Activated CD8-positive, alpha-beta memory T cell treated with anti-CD3 and anti-CD28 coated beads, Interleukin-2, amount 10 ng/mL, durations not matched to agents 7 days and 5 days (primary cell): Measurements from ENCODE around the gene GABRB3. TPM values are rescaled to one million over a fixed set of nuclear protein-coding genes. Genes with fewer than 3 reads are reported as not detected.

Source experiments
- ATAC-seq: fragments of 150-1000 bp; cut with Tn5 transposase; one replicate; pipeline ENCODE4 v1.10.0; 2021; ENCODE audit warnings: moderate library complexity
- CTCF ChIA-PET: fragments of 350-600 bp; sonication (Branson Sonifier 250); formaldehyde crosslinking; loops from one replicate; lab custom pipeline; 2021; ENCODE audit warnings: antibody characterized with exemption; lab: Charles Lee
- DNase-seq: peaks from one replicate; pipeline ENCODE4 v3.0.0-alpha.2; 2020
- H3K27ac Mint-ChIP-seq: one replicate; pipeline ENCODE4 v1.8.0; 2021; ENCODE audit warnings: mild to moderate bottlenecking, mixed read lengths
- H3K27me3 Mint-ChIP-seq: one replicate; pipeline ENCODE4 v1.8.0; 2021; ENCODE audit warnings: mixed read lengths
- H3K36me3 Mint-ChIP-seq: one replicate; pipeline ENCODE4 v1.8.0; 2021; ENCODE audit warnings: mild to moderate bottlenecking, mixed read lengths
- H3K4me1 Mint-ChIP-seq: one replicate; pipeline ENCODE4 v1.8.0; 2021; ENCODE audit warnings: mixed read lengths
- H3K4me3 Mint-ChIP-seq: one replicate; pipeline ENCODE4 v1.8.0; 2021; ENCODE audit warnings: mild to moderate bottlenecking, moderate library complexity, mixed read lengths
- H3K9me3 Mint-ChIP-seq: one replicate; pipeline ENCODE4 v1.8.0; 2022; ENCODE audit warnings: low read depth, mixed read lengths
- total RNA-seq, 2 experiments: library from RNA; stranded (reverse); gene quantifications; one replicate each; pipeline ENCODE4 v1.2.3, GENCODE V29; 2021

The GABRB3 gene
- total RNA-seq, 2 experiments from 2014 or later: not detected

DNA sequence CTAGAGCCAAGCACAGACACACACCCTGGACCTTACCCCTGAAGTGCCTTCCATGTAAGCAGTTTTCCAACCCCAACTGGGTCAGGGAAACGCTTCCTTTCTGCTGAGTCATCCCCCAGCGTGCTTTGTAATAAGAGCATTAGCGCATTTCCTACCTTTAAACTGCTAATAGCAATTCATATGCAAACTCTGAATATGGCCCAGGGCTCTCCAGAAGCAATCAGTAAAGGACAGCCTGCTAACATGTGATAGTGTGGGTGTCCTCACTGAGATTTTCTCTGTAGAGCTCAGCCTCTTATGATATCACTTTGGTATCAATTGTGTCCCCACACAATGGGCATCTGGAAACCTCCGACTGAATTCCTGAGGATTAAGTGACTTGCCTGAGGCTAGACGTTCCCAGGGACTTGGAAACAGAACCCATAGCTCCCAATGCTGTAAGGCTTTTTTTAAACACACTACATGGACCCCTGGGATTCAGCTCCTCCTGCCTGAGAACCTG, 5.6 kb downstream of the GABRB3 start:
- CTCF ChIA-PET: no interaction called here
- H3K4me1 Mint-ChIP-seq: no peaks in the 10 kb centered on the region
- peaks cover 12% of the 10 kb centered on the region for H3K27me3 Mint-ChIP-seq
- no peak for ATAC-seq
- H3K27ac Mint-ChIP-seq: no peak overlapping the region
- H3K36me3 Mint-ChIP-seq: peaks cover under 1% of the 10 kb centered on the region
- peaks cover 8% of the 10 kb centered on the region for H3K9me3 Mint-ChIP-seq
- no peak overlapping the region for H3K4me3 Mint-ChIP-seq
- no peak for DNase-seq

DNA sequence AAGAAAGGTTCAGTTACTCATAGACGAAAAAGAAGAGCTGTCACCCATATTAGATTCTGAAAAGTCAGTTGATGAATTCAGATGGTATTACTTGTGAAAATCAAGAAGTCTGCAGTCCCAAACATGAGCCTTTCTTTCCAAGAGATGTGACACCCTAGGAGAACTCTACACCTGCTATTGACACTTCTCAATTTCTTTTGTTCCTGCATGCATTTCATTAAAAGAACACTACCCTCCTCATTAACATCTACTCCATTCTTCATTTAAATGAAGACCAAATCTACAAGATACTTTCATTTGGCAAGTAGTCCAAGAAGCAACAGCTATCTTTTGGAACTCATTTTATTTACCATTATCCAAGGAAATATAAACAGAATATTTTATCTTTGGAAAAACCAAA, 6.6 kb downstream of the GABRB3 start:
- no peak for ATAC-seq
- H3K9me3 Mint-ChIP-seq: peaks cover 9% of the 10 kb centered on the region
- no peak for DNase-seq
- H3K4me1 Mint-ChIP-seq: no peaks in the 10 kb centered on the region
- no peaks in the 10 kb centered on the region for H3K36me3 Mint-ChIP-seq
- CTCF ChIA-PET: no interaction called here
- H3K27ac Mint-ChIP-seq: no peak overlapping the region
- no peak overlapping the region for H3K4me3 Mint-ChIP-seq
- H3K27me3 Mint-ChIP-seq: peaks cover 5% of the 10 kb centered on the region

DNA sequence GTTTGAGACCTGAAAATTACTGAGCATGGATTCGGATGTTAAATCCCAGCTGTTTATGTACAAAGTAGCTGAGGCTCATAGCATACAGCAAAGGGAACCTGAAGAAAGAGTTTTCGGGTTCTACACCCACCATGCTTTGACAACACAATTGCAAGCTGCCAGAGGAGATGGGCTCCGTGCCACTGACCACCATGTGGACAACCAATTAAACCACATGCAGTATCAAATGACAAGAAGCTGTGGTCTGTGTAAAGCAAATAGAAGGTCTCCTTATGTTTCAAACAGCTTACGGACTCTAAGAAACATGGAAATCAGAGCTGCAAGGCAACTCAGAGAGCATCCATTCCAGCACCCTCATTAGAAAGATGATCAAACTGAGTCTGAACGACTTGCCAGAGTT, 12.9 kb downstream of the GABRB3 start:
- H3K27me3 Mint-ChIP-seq: no peaks in the 10 kb centered on the region
- H3K36me3 Mint-ChIP-seq: no peaks in the 10 kb centered on the region
- CTCF ChIA-PET: no interaction called here
- ATAC-seq (no peak), DNase-seq (no peak)
- H3K4me3 Mint-ChIP-seq: no peak overlapping the region
- H3K9me3 Mint-ChIP-seq: peaks cover 19% of the 10 kb centered on the region
- H3K27ac Mint-ChIP-seq: no peak overlapping the region
- H3K4me1 Mint-ChIP-seq: no peaks in the 10 kb centered on the region

DNA sequence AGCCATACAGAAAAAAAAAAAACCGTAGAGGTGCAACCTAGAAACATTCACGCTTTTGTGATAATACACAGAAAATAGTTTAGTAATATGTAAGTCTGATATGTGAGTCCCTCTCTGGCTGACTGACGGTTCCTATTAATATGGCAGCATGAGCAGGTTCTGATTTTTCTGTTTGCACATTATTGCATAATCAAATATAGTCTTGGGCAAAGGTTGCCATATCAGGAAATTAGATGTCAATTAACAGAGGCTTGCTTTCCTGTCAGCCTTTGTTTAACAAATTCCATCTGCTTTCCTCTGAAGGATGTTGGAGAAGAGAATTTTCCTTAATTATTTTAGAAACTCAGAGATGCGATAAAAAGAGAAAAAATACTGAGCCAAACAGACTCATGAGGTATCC, 14.8 kb downstream of the GABRB3 start:
- no peak overlapping the region for H3K4me3 Mint-ChIP-seq
- CTCF ChIA-PET: no interaction called here

DNA sequence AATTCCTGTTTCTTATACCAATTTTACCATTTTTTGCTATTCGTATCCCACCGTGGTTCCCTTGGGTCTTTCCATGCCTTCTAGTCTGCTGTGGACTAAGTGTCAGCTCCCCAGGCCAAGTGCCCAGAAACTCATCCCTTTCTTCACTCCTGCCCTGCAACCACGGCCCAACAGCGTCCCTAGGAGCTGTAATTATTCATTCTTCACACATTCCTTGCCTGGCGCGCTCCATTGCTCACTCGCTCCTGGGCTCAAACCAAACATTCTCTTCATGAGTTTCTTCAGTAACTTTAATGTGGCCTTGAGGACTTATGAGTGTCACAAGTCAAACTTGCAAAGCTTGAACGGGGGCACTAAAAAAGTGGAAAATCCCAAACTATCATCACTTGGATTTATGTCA, 15.7 kb downstream of the GABRB3 start:
- peaks cover 25% of the 10 kb centered on the region for H3K9me3 Mint-ChIP-seq
- no peaks in the 10 kb centered on the region for H3K27me3 Mint-ChIP-seq
- H3K36me3 Mint-ChIP-seq: no peaks in the 10 kb centered on the region
- CTCF ChIA-PET: no interaction called here
- H3K4me3 Mint-ChIP-seq: no peak overlapping the region
- ATAC-seq: no peak
- DNase-seq: no peak
- H3K27ac Mint-ChIP-seq: no peak overlapping the region
- H3K4me1 Mint-ChIP-seq: no peaks in the 10 kb centered on the region

More for the DNA sequence above, 14.8 kb downstream of the GABRB3 start:
- Mint-ChIP-seq H3K9me3 (peaks cover 26% of the 10 kb centered on the region), H3K36me3 (no peaks in the 10 kb centered on the region), H3K27me3 (no peaks in the 10 kb centered on the region), H3K27ac (no peak overlapping the region), H3K4me1 (no peaks in the 10 kb centered on the region)
- DNase-seq (no peak), ATAC-seq (no peak)

DNA sequence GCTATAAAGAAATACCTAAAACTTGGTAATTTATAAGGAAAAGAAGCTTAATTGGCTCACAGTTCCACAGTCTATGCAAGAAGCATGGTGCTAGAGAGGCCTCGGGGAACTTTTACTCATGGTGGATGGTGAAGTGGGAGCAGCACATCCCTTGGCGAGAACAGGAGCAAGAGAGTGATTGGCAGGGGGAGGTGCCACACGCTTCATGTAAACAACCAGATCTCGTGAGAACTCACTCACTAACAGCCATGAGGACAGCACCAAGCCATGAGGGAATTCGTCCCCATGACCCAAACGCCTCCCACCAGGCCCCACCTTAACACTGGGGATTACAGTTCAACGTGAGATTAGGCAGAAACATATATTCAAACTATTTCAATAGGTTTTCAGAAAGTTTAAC, 28.0 kb downstream of the GABRB3 start:
- no peak overlapping the region for H3K4me3 Mint-ChIP-seq
- CTCF ChIA-PET: no interaction called here
- DNase-seq (no peak), ATAC-seq (no peak)
- H3K27me3 Mint-ChIP-seq: no peaks in the 10 kb centered on the region
- no peak overlapping the region for H3K27ac Mint-ChIP-seq
- H3K9me3 Mint-ChIP-seq: peaks cover 14% of the 10 kb centered on the region
- no peaks in the 10 kb centered on the region for H3K36me3 Mint-ChIP-seq
- H3K4me1 Mint-ChIP-seq: no peaks in the 10 kb centered on the region

DNA sequence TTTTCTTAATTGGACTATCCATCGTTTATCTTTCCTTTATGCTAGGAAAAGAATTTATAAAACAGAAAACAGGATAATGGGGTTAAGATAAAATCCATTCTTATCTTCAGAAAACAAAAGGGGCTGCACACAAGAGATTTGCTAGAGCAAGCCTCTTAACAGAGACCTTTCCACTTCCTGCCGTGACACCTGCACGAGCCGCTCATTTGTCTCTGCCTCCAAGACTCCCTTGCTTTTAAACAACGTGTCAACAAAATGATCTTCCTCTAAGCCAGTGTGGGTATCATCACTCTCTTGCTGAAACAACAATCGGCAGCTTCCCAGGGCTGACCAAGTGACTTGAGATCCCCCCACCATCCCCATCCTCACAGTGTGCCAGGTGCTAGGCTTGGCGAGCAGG, 33.1 kb downstream of the GABRB3 start:
- H3K4me1 Mint-ChIP-seq: no peaks in the 10 kb centered on the region
- ATAC-seq (no peak), DNase-seq (no peak)
- H3K9me3 Mint-ChIP-seq: peaks cover 22% of the 10 kb centered on the region
- no peak overlapping the region for H3K27ac Mint-ChIP-seq
- H3K27me3 Mint-ChIP-seq: no peaks in the 10 kb centered on the region
- no peaks in the 10 kb centered on the region for H3K36me3 Mint-ChIP-seq
- CTCF ChIA-PET: no interaction called here
- no peak overlapping the region for H3K4me3 Mint-ChIP-seq

DNA sequence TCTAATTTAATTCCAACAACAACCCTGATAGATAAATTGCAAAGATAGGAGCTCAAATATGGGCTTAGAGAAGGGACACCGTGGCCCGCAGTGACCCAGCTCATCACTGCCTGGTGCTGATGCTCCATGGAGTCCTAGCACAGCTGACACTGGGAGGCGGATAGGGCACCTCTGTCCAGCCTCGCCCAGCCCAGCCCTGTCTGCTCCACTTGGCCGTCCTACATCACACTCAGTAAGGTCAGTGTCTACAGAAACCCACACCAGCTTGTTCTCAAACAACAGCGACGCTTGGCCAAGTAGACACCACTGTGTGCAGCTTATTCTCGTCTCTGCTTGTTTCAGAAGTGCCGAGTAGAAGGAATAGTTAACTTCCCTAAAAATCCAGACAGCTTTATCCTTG, 33.9 kb downstream of the GABRB3 start:
- H3K9me3 Mint-ChIP-seq: peaks cover 22% of the 10 kb centered on the region
- no peaks in the 10 kb centered on the region for H3K27me3 Mint-ChIP-seq
- no peaks in the 10 kb centered on the region for H3K36me3 Mint-ChIP-seq
- no peaks in the 10 kb centered on the region for H3K4me1 Mint-ChIP-seq
- H3K4me3 Mint-ChIP-seq: no peak overlapping the region
- DNase-seq: no peak
- no peak for ATAC-seq
- H3K27ac Mint-ChIP-seq: no peak overlapping the region
- CTCF ChIA-PET: no interaction called here

DNA sequence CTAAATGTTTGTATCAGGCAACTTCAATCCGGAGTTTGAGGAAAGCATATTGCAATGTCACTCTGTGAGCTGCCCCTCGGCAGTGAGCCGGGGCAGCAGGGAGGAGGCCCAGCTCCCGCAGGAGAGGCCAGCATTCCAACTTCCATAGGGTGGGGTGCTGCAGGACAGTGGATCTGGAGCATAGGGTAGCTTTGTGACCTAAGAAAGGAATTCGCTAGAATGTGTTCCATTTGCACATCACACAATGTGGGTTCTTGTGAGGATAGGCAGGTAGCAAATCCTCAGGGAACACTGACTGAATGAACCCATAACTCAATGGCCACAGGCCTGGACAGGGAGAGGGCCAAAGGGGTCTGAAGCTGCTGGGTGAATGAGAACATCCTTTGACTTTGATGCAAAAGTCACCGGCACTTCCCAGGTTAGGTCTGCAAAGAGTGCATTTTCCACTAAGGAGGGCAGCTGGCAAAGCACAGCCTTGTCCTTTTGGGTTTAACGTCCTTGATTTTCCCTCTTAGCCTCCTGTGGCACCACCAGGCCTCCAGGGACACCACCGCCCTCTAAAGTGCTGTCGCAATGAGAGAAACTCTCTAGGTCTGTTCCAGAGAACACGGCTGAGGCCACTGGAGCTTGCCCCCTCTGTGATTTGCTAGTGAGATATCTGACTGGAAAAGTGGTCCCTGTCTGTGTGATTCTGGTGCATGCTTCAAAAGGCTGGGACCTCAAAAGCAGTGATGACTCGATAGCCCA, 36.2 kb downstream of the GABRB3 start:
- no peak for DNase-seq
- no peak for ATAC-seq
- peaks cover 21% of the 10 kb centered on the region for H3K9me3 Mint-ChIP-seq
- H3K36me3 Mint-ChIP-seq: no peaks in the 10 kb centered on the region
- CTCF ChIA-PET: no interaction called here
- no peaks in the 10 kb centered on the region for H3K27me3 Mint-ChIP-seq
- no peak overlapping the region for H3K4me3 Mint-ChIP-seq
- no peaks in the 10 kb centered on the region for H3K4me1 Mint-ChIP-seq
- no peak overlapping the region for H3K27ac Mint-ChIP-seq

DNA sequence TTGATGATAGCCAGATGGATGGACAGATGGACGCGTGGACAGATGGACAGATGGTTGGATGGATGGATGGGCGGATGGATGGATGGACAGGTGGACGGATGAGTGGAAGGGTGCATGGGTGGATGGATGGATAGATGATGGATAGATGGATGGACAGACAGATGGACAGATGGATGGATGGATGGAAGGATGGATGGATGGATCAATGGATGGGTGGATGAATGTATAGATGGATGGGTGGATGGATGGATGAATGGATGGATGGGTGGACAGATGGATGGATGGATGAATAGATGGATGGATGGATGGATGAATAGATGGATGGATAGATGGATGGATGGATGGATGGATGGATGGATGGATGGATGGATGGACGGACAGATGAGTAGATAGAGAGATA, 40.9 kb downstream of the GABRB3 start:
- DNase-seq: no peak
- CTCF ChIA-PET: no interaction called here
- no peak overlapping the region for H3K27ac Mint-ChIP-seq
- H3K9me3 Mint-ChIP-seq: peaks cover 10% of the 10 kb centered on the region
- no peaks in the 10 kb centered on the region for H3K4me1 Mint-ChIP-seq
- H3K27me3 Mint-ChIP-seq: no peaks in the 10 kb centered on the region
- no peak for ATAC-seq
- H3K4me3 Mint-ChIP-seq: no peak overlapping the region
- no peaks in the 10 kb centered on the region for H3K36me3 Mint-ChIP-seq

DNA sequence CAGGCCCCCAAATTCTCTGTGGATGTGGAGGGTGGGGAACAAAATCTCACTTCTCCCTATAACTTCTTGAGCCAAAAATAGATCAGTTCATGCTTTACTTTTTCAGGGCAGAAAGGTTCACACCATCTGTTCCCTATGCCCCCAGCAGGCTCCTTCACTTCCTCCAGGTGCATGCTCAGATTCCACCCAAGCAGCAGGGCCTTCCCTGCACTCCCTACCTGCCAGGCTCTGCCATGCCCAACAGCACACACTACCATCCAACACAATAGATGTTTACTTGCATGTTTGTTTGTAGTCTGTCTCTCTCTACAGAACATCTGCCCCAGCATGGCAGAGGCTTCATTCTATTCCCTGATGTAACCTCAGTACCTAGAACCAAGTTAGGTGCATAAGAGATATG, 43.3 kb downstream of the GABRB3 start:
- ATAC-seq: no peak
- Mint-ChIP-seq H3K27ac (no peak overlapping the region), H3K36me3 (no peaks in the 10 kb centered on the region), H3K9me3 (peaks cover 9% of the 10 kb centered on the region), H3K4me3 (no peak overlapping the region), H3K27me3 (no peaks in the 10 kb centered on the region), H3K4me1 (no peaks in the 10 kb centered on the region)
- CTCF ChIA-PET: no interaction called here
- no peak for DNase-seq

DNA sequence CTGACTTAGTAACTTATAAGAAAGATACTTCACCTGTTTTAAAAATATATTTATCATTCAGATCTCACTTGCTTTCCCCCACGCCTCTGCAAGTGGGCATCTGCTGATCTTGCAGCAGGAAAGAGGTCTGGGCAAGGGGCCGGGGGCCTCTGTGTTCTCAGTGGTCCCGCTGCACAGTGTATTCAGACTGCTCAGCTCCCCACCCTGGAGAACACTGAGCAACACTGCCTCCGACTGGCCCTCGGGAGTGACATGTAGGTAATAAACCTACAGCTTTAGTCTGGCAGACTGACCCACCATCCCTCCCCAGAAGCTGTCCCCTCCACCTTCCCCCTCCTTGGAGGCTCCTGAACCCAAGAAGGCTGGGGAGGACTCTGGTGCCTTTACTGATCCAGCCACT, 43.8 kb downstream of the GABRB3 start:
- DNase-seq: no peak
- Mint-ChIP-seq H3K27ac (no peak overlapping the region), H3K36me3 (no peaks in the 10 kb centered on the region), H3K4me3 (no peak overlapping the region), H3K27me3 (no peaks in the 10 kb centered on the region), H3K4me1 (no peaks in the 10 kb centered on the region), H3K9me3 (peaks cover 9% of the 10 kb centered on the region)
- ATAC-seq: no peak
- CTCF ChIA-PET: no interaction called here

DNA sequence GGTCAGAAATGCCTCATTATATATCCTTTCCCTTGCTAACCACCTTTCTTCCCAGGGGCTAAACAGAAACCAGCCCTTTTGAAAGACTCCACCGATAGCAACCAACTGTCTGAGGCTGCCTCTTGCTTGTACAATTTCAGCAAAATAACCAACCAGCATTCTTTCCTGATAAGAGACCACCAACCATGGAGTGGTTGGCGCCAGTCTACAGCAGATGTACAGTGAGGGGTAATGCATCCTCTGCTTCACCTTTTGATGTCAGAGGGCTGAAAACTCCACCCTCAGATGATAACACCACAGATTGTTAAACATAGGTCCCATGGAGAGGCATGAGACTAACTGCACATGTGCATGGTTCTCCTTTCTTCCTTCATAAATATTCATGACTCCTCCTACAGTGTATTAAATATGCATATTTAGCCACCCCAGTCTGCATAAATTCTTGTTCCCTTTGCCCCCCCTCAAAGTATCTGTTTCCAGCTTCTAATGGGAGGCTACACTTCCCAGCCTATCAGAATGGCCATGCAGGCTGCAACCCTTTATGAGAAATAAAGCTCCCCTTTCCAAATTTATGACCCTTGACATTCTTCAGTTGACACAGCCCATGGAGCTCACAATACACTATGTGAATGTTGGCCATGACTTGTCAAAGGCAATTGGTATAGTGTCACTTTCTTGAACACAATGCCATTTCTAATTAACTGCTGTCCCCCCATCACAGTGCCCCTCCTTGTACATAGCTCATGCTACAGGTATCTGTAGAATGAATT, 48.3 kb downstream of the GABRB3 start:
- no peak overlapping the region for H3K27ac Mint-ChIP-seq
- no peaks in the 10 kb centered on the region for H3K4me1 Mint-ChIP-seq
- H3K4me3 Mint-ChIP-seq: no peak overlapping the region
- no peak for ATAC-seq
- no peak for DNase-seq
- H3K36me3 Mint-ChIP-seq: no peaks in the 10 kb centered on the region
- no peaks in the 10 kb centered on the region for H3K27me3 Mint-ChIP-seq
- CTCF ChIA-PET: no interaction called here
- peaks cover 6% of the 10 kb centered on the region for H3K9me3 Mint-ChIP-seq

DNA sequence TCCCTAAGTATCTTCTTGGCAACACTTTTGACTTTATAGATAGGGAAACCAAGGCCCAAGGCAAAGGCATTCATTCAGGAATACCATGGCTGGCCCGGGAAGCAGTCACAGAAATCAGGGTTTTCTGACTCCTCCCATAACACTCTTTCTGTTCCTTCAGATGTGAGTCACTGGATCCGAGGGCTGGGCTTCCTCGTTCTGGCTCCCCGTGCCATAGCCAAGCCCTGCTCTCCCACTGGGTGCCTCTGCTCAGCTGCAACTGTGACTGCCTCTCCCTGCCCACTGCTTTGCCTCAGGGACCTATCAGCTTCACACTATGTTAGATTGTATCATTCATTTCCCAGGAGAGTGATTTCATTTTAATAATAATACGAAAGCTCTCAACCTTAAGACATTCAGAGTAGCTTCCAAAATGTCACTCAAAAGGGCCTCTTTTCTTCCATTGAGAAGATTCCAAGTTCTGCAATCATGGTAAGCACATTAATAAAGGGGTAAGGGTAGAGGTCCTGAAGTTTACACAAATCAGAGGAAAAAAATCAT, 50.2 kb downstream of the GABRB3 start:
- Mint-ChIP-seq H3K9me3 (peaks cover 12% of the 10 kb centered on the region), H3K36me3 (no peaks in the 10 kb centered on the region), H3K4me3 (no peak overlapping the region), H3K27ac (no peak overlapping the region), H3K4me1 (no peaks in the 10 kb centered on the region), H3K27me3 (no peaks in the 10 kb centered on the region)
- ATAC-seq: no peak
- CTCF ChIA-PET: no interaction called here
- DNase-seq: no peak
